ENCODE measurements around the gene FOXI3.

Gene FOXI3

GRCh38 chr2:88452565-88452905, at the start of gene FOXI3:
Gene FOXI3 (minus strand): TSS chr2:88452693. CDS start chr2:88452535, 158 bp downstream.
- no peak for DNase-seq (ENCODE audit: low read depth in 2 of 2)

- DNase-seq (ENCODE audit: low read depth in 2 of 2): no peak
Observed at GRCh38 chr2:88500691-88501090, 48.2 kb upstream of the FOXI3 start.

- DNase-seq (ENCODE audit: low read depth in 2 of 2): no peak
Observed at GRCh38 chr2:88499204-88499603, 46.7 kb upstream of the FOXI3 start.

- DNase-seq (ENCODE audit: low read depth in 2 of 2): no peak
Observed at GRCh38 chr2:88493481-88493880, 41.0 kb upstream of the FOXI3 start.

- no peak for DNase-seq (ENCODE audit: low read depth in 2 of 2)
Observed at GRCh38 chr2:88492002-88492401, 39.5 kb upstream of the FOXI3 start.

- DNase-seq (ENCODE audit: low read depth in 2 of 2): no peak
Observed at GRCh38 chr2:88489181-88489580, 36.7 kb upstream of the FOXI3 start.

GRCh38 chr2:88483200-88483599, 30.7 kb upstream of the FOXI3 start:
- DNase-seq (ENCODE audit: low read depth in 2 of 2): no peak

- no peak for DNase-seq (ENCODE audit: low read depth in 2 of 2)
Observed at GRCh38 chr2:88481691-88482336, 29.3 kb upstream of the FOXI3 start.

GRCh38 chr2:88472811-88473210, 20.3 kb upstream of the FOXI3 start:
- DNase-seq (ENCODE audit: low read depth in 2 of 2): no peak

GRCh38 chr2:88471083-88471942, 18.8 kb upstream of the FOXI3 start:
- DNase-seq (ENCODE audit: low read depth in 2 of 2): no peak

GRCh38 chr2:88469202-88470114, 17.0 kb upstream of the FOXI3 start:
- DNase-seq (ENCODE audit: low read depth in 2 of 2): no peak

GRCh38 chr2:88464153-88464552, 11.7 kb upstream of the FOXI3 start:
- DNase-seq (ENCODE audit: low read depth in 2 of 2): no peak

GRCh38 chr2:88458633-88459032, 6.1 kb upstream of the FOXI3 start:
- DNase-seq (ENCODE audit: low read depth in 2 of 2): no peak

GRCh38 chr2:88452980-88453582, 588 bp upstream of the FOXI3 start:
- DNase-seq (ENCODE audit: low read depth in 2 of 2): no peak

GRCh38 chr2:88451811-88452564, 505 bp downstream of the FOXI3 start:
- no peak for DNase-seq (ENCODE audit: low read depth in 2 of 2)

- no peak for DNase-seq (ENCODE audit: low read depth in 2 of 2)
Observed at GRCh38 chr2:88450925-88451810, 1.3 kb downstream of the FOXI3 start.

GRCh38 chr2:88450186-88450585, 2.3 kb downstream of the FOXI3 start:
- no peak for DNase-seq (ENCODE audit: low read depth in 2 of 2)

- no peak for DNase-seq (ENCODE audit: low read depth in 2 of 2)
Observed at GRCh38 chr2:88448248-88448647, 4.2 kb downstream of the FOXI3 start.

- DNase-seq (ENCODE audit: low read depth in 2 of 2): no peak
Observed at GRCh38 chr2:88443353-88443938, 9.0 kb downstream of the FOXI3 start.

GRCh38 chr2:88442473-88442872, 10.0 kb downstream of the FOXI3 start:
- DNase-seq (ENCODE audit: low read depth in 2 of 2): no peak

Data from stimulated activated CD4-positive, alpha-beta T cell treated with anti-CD3 and anti-CD28 coated beads, Interleukin-12 subunit alpha, Interleukin-12 subunit beta, amount 100 ng/mL, for 24 hours (primary cell).